Fibroblast of the aortic adventitia (primary cell): ENCODE measurements around the gene ARID1A. TPM values are rescaled to one million over a fixed set of nuclear protein-coding genes. Genes with fewer than 3 reads are reported as not detected.

ENCODE experiments used
- DNase-seq: peaks from one replicate; pipeline ENCODE4 v3.0.0-alpha.2; 2010; ENCODE audit warnings: low read depth
- H3K4me3 ChIP-seq: 2 replicates; pipeline ENCODE4 v1.5.1; 2011; ENCODE audit warnings: low read depth, mild to moderate bottlenecking, control low read depth, low read length, moderate library complexity
- total RNA-seq: library from RNA; depleted of rRNA; stranded (reverse); fragments of >200 nt; gene quantifications from 2 replicates; pipeline ENCODE4 v1.2.3, GENCODE V29; 2012; ENCODE audit warnings: low replicate concordance
- TF ChIP-seq, protein P1 (sequence below): IDR thresholded peaks from 2 replicates; pipeline ENCODE4 v1.5.1; 2011; ENCODE audit warnings: mild to moderate bottlenecking, low read length, control low read depth, inconsistent platforms; ENCODE audit not compliant: insufficient read depth

ARID1A gene
- total RNA-seq, 1 donor = 26.9 TPM

DNA sequence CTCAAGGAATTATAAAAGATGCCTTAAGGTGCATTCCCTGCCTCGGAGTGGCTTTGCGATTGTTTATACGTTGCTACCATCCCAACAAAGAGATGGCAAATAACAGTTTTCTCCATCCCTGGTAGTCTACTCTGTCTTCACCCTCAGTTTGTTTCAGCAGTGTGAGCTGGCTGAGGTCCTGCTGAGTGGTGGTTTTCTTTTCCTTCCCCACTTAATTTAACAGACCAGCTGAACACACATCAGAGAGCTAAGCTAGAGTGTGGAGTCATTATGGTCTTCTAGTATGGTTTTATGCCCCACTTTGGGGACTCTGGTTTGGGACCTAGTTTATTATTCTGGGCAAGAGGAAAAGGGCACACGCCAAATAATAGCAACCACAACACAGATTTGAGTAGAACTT lies 94.1 kb downstream of the ARID1A start:
- no peak for DNase-seq
- TF ChIP-seq, protein P1, sequence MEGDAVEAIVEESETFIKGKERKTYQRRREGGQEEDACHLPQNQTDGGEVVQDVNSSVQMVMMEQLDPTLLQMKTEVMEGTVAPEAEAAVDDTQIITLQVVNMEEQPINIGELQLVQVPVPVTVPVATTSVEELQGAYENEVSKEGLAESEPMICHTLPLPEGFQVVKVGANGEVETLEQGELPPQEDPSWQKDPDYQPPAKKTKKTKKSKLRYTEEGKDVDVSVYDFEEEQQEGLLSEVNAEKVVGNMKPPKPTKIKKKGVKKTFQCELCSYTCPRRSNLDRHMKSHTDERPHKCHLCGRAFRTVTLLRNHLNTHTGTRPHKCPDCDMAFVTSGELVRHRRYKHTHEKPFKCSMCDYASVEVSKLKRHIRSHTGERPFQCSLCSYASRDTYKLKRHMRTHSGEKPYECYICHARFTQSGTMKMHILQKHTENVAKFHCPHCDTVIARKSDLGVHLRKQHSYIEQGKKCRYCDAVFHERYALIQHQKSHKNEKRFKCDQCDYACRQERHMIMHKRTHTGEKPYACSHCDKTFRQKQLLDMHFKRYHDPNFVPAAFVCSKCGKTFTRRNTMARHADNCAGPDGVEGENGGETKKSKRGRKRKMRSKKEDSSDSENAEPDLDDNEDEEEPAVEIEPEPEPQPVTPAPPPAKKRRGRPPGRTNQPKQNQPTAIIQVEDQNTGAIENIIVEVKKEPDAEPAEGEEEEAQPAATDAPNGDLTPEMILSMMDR = no peak
- no peak overlapping the region for H3K4me3 ChIP-seq

DNA sequence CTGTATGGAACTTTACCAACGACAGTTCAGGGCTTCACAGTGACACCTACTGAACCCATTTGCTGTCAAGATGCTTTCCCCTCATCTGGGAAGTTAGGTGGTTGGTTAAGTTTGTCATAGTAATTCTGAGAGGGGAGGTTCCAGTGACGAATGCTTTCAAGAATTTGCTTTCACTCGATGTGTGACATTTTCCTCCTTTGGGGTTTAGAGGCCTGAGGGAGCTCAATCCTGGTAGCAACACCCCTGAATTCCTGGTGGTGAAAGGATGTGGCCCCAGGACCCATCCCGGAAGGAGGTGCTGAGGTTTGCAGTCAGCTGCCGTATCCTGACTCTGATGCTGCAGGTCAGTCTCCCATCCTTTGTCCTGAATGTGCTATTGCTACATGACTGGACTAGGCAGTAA lies 94.7 kb downstream of the ARID1A start:
- H3K4me3 ChIP-seq = no peak overlapping the region
- TF ChIP-seq, protein P1 = no peak
- no peak for DNase-seq

- TF ChIP-seq, protein P1 = no peak
- no peak for DNase-seq
- no peak overlapping the region for H3K4me3 ChIP-seq
Observed at GRCh38 chr1:26791148-26791547, 95.3 kb downstream of the ARID1A start.

DNA sequence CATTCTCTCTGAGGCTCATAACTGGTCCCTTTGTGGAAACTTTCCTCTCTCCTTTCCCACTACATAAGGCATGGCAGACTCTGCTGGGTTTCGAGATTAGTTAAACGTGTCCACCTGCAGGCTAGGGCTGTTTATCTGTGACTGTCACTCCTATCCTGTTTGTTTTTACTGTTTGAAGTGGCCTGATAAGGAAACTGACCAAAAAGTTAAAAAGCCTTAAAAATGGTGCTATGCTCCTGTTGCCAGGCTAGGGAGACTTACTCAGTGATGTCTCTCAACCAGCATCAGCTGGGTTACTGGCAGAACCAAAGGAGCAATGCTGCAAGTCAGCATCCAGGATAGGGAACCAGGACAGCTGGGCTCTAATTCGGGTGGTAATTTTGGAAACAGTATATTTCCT lies 95.8 kb downstream of the ARID1A start:
- no peak for DNase-seq
- TF ChIP-seq, protein P1 = no peak
- H3K4me3 ChIP-seq = no peak overlapping the region

GRCh38 chr1:26792924-26793323 lies 97.1 kb downstream of the ARID1A start:
- H3K4me3 ChIP-seq = no peak overlapping the region
- no peak for DNase-seq
- TF ChIP-seq, protein P1 = no peak

DNA sequence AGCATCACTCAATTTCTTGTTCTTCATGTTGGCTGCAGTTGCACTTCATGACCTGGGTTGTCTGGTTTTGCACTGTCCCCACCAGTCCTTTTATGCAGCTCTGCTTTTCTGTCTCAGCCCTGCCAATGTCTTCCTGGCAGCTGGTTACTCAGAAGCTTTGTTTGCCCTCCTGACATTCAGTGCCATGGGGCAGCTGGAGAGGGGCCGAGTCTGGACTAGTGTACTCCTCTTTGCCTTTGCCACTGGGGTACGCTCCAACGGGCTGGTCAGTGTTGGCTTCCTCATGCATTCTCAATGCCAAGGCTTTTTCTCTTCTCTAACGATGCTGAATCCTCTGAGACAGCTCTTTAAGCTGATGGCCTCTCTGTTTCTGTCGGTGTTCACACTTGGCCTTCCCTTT lies 98.6 kb downstream of the ARID1A start:
- no peak for DNase-seq
- TF ChIP-seq, protein P1 = no peak
- H3K4me3 ChIP-seq = no peak overlapping the region

DNA sequence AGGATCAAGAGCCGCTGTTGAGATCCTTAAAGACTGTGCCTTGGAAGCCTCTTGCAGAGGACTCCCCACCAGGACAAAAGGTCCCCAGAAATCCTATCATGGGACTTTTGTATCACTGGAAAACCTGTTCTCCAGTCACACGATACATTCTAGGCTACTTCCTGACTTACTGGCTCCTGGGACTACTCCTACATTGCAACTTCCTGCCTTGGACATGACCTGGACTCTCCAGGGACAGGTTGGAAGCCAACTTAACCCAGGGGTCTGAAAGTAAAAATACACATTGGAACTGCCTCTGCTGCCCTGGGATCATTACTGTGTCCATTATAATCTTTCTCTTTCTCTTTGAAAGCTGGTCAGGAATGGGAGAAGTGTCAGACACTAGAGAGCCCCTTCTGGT lies 101.8 kb downstream of the ARID1A start:
- DNase-seq = no peak
- H3K4me3 ChIP-seq = no peak overlapping the region
- TF ChIP-seq, protein P1 = no peak
